NT2/D1 (cell line): ENCODE measurements around the gene IER3.

Source experiments
- DNase-seq: peaks from one replicate; pipeline ENCODE4 v3.0.0-alpha.2; 2011; ENCODE audit warnings: low read depth, low spot score
- H3K27me3 ChIP-seq: 2 replicates; pipeline ENCODE4 v1.6.0; 2011; ENCODE audit warnings: mild to moderate bottlenecking; ENCODE audit not compliant: insufficient read length, insufficient read depth
- H3K36me3 ChIP-seq: 2 replicates; pipeline ENCODE4 v1.6.1; 2011; ENCODE audit warnings: mild to moderate bottlenecking, low read length, mixed read lengths; ENCODE audit not compliant: insufficient read depth, insufficient read length
- H3K4me1 ChIP-seq: 2 replicates; pipeline ENCODE4 v1.5.1; 2011; ENCODE audit not compliant: insufficient read depth, insufficient read length
- H3K4me3 ChIP-seq: 2 replicates; pipeline ENCODE4 v1.5.1; 2011; ENCODE audit warnings: low read depth; ENCODE audit not compliant: insufficient read length
- H3K9ac ChIP-seq: 2 replicates; pipeline ENCODE4 v1.6.0; 2011; ENCODE audit warnings: low read depth; ENCODE audit not compliant: insufficient read length
- H3K9me3 ChIP-seq: 2 replicates; pipeline ENCODE4 v1.5.1; 2011; ENCODE audit warnings: mild to moderate bottlenecking, low read length; ENCODE audit not compliant: insufficient read depth
- SUZ12 ChIP-seq: IDR thresholded peaks from 2 replicates; pipeline ENCODE4 v1.6.1; 2011; ENCODE audit not compliant: insufficient read length, insufficient read depth; ENCODE audit errors: extremely low read depth
- YY1 ChIP-seq: IDR thresholded peaks from 2 replicates; pipeline ENCODE4 v1.6.1; 2011; ENCODE audit not compliant: insufficient read length, insufficient read depth
- ZNF274 ChIP-seq: IDR thresholded peaks from 2 replicates; pipeline ENCODE4 v1.6.1; 2011; ENCODE audit warnings: mild to moderate bottlenecking, low read depth, low read length

Gene IER3

DNA sequence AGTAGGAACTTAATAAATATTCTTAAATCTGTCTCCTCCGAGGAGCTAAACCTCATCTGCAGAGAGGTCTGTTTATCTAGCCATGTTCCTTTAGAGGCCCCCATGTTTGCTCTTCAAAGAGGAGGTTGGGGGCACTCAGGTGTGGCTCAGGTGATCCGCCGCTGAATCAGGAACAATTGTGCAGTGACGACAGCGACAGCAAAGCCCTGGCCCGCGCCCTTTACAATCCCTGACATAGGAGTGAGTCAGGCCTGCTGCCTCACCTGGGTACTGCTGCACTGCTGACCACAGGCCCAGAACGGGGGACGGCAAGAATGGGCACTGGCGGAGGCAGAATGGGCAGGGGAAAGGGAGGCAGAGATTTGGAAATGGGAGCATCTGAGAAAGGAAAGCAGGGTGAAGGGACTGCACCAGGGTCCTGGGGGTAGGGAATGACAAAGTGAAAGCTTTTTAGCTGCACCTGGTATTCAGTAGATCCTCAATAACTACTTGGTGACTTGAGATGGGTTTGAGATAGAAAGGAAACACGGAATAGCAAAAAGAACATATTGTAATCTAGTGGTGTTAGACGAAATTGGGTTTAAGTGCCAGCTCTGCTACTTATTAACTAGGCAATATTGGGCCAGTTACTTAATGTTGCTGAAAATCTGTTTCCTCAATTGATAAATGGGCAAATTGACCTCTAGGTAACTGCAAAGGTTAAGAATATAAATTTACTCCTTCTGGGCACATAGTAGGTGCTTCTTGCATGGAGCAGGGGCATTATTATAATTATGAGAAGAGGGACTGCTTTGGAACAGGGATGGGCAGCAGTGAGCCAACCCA lies 5.4 kb upstream of the IER3 start:
- no peak overlapping the region for H3K9ac ChIP-seq
- TF ChIP-seq YY1 = no peak
- no peak for TF ChIP-seq SUZ12
- TF ChIP-seq ZNF274 = no peak
- no peak for DNase-seq
- H3K27me3 ChIP-seq = no peaks in the 10 kb centered on the region
- H3K4me3 ChIP-seq = no peak overlapping the region
- no peaks in the 10 kb centered on the region for H3K36me3 ChIP-seq
- no peaks in the 10 kb centered on the region for H3K9me3 ChIP-seq
- H3K4me1 ChIP-seq = no peaks in the 10 kb centered on the region

DNA sequence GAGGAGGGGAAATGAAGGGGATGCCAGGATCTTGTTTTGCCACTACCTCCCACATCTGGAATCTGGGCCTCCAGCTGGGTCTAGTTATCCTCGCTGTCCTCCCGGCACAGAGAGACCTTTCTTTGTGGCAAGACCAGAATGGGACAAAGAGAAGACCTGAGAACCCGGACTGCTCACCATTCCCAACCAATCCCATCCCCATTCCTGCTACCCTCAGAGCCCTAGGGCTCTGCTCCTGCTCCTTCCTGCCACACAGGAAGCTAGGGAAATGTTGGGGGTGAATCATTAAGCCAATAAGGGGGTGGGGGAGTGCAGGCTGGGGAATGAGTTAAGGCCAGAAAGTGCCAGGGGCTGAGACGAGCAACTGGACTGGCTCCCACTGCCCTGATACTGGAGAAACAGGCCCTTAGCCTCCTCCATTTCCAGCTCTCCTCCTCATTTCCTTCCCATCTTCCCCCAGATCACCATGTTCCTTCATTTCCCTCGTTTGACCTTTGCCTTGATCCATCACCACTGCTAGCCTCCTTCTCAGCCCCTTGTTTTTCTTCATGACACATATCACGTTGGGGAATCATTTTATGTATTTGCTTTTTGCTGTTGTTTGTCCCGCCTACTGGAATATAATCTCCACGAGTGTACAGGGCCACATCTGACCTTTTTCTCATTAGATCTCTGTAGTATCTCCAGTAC lies 4.6 kb upstream of the IER3 start:
- no peaks in the 10 kb centered on the region for H3K4me1 ChIP-seq
- DNase-seq = no peak
- no peak for TF ChIP-seq YY1
- TF ChIP-seq SUZ12 = no peak
- TF ChIP-seq ZNF274 = no peak
- no peaks in the 10 kb centered on the region for H3K27me3 ChIP-seq
- H3K9me3 ChIP-seq = no peaks in the 10 kb centered on the region
- no peak overlapping the region for H3K9ac ChIP-seq
- no peak overlapping the region for H3K4me3 ChIP-seq
- H3K36me3 ChIP-seq = peaks cover 2% of the 10 kb centered on the region

DNA sequence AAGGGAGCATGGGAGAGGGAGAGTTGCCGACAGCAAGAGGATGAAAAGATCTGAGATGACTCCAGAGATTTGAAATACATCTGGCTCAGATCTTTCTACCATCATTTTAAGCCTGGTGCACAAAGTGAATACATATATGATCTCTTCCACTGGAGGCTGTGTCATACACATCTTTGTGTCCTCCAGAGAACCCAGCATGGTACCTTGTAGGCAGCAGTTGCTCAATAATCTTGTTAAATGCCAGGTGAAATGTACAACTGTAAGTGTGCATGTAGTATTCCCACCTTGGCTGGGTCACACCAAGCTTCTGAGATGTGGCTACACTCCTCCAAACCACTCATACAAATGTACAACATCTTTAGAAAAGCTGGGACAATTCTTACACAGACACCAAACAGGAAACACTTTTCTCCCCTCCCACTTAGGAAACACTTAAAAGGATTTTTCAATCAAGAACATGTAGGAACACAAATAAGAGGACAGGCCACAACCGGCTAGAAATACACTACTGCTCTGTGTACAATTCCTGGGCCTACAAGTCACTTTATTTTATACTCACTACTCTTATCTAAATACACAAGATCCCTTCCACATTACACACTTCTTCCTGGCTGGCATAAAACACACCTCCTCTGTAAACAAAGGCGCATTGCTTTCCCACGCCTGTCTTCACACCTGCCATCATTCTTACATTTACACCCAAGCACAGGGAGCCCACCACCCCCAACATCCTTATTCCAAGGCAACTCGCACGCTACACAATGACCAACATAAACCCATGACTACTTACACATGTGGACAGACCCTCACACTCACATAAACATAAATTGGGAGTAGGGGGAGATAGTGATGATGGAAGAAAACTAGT lies 3.8 kb upstream of the IER3 start:
- H3K9me3 ChIP-seq = no peaks in the 10 kb centered on the region
- H3K36me3 ChIP-seq = peaks cover 10% of the 10 kb centered on the region
- DNase-seq = no peak
- TF ChIP-seq ZNF274 (no peak), SUZ12 (no peak), YY1 (no peak)
- no peak overlapping the region for H3K9ac ChIP-seq
- H3K4me3 ChIP-seq = no peak overlapping the region
- no peaks in the 10 kb centered on the region for H3K27me3 ChIP-seq
- no peaks in the 10 kb centered on the region for H3K4me1 ChIP-seq

DNA sequence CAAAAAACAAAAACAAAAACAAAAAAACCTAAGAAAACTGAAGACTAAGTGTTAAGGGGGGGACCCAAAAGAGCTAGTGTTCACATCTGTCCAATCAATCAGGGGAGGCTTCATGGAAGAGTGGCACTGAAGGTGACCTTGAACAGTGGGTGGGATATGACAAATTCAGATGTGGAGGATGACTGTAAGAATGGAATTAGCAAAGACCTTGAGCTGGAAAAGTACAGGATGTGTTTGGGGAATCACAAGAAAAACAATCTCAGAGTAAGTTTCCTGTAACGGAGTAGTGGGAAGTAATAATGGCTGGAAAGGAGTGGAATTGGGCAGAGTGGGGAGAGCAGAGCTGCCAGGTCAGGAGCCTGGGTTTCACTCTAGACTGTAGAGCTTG lies 2.9 kb upstream of the IER3 start:
- DNase-seq = no peak
- Histone ChIP-seq H3K36me3 (peaks cover 14% of the 10 kb centered on the region), H3K27me3 (no peaks in the 10 kb centered on the region), H3K9me3 (no peaks in the 10 kb centered on the region), H3K4me3 (no peak overlapping the region), H3K9ac (no peak overlapping the region), H3K4me1 (no peaks in the 10 kb centered on the region)
- TF ChIP-seq ZNF274 (no peak), SUZ12 (no peak), YY1 (no peak)

DNA sequence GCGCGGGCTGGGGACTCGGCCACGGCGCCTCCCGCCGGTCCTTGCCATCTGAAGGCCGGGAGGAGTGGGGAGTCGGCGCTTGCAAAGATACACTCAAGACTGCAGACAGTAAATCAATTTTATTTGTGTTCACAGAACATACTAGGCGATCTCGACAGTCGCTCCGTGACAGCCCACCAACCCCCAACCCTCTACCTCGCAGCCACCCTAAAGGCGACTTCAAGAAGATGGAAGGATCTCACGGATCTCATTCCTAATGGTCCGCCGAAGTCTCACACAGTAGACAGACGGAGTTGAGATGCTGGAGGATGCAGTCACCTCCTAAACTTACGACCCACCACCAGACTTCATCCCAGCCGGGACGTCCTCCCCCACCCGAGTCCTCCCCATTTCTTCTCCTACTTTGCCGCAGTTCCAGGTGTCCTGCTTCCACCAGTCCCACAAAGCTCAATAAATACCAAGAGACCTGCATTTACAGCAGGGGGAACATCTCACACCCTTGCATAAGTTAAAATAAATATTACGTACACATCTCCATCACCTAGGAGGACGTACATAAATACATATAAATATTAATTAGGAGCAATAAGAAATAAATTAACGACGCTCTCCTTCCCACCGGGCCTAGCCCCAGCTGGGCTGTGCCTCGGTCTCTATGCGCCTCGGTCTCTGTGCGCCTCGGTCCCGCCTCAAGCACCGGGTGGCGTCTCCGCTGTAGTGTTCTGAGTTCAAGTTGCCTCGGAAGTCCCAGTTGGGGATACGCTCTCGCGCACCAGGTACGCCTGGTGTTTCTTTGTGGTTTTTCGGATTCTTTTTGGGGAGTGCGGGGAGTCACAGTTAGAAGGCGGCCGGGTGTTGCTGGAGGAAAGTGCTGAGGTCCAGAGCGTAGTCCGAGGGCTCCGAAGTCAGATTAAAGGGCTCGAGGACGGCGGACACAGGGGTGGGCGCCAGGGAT lies 971 bp downstream of the IER3 start:
- TF ChIP-seq YY1 = no peak
- no peak for TF ChIP-seq SUZ12
- TF ChIP-seq ZNF274 = no peak
- Histone ChIP-seq H3K9me3 (no peaks in the 10 kb centered on the region), H3K9ac (peak overlapping the region; percentile 83), H3K27me3 (no peaks in the 10 kb centered on the region), H3K4me3 (peak overlapping the region; percentile 83), H3K36me3 (peaks cover 43% of the 10 kb centered on the region), H3K4me1 (peaks cover 4% of the 10 kb centered on the region)
- DNase-seq = no peak

DNA sequence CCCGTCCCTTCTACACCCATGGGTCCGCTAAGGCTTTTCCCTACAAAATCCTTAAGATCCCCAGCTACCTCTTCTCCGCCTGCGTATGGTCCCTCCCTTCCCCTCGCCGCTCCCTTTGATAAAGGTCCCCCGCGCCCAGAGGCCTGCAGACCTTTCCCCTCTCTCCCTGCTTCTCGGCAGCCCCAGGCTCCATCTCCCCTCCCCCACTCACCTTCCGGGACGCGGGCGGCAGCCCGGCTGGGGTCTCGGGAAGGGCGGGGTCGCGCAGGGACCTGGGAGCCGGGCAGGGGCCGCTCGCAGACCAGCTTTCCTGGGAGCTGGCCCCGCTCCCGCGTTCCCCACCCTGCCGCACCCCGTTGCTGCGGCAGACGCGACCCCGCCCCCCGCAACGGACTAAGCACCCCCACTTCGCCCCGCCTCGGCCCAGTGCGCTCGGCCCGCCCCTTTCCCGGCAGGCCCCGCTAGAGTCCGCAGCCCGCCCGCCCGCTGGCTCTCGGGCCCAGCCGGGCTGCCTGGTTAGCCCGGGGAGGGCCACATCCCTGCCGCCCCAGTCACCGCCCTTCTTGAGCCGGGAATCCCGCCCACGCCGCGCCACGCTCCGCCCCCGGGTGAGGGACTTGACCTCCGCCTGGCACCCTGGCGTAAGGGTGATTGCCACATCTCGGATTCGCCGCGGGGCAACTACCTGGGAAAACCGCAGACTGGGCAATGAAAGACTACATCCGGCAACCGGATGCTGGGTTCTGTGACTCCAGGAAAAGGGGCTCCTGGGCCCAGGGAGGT lies 1.8 kb downstream of the IER3 start, which contains the start of gene FLOT1:
Gene FLOT1, minus strand, starts transcription at position 372 of the 783 bp plus-strand sequence. CDS start 498 bp downstream, outside the sequence.
- TF ChIP-seq ZNF274 = no peak
- no peak for TF ChIP-seq SUZ12
- no peak for TF ChIP-seq YY1
- peaks cover 4% of the 10 kb centered on the region for H3K4me1 ChIP-seq
- no peaks in the 10 kb centered on the region for H3K9me3 ChIP-seq
- no peaks in the 10 kb centered on the region for H3K27me3 ChIP-seq
- H3K4me3 ChIP-seq = peak within 1 kb of the TSS; percentile 88
- peaks cover 52% of the 10 kb centered on the region for H3K36me3 ChIP-seq
- peak within 1 kb of the TSS; percentile 96 for H3K9ac ChIP-seq
- peak; percentile 86 for DNase-seq
